Adrenal gland (tissue), 5 donors: Measurements from ENCODE around the gene CDKN2B.

Source experiments
- POLR2A ChIP-seq, 2 donors: fragments of 450-650 bp; IDR thresholded peaks; one replicate each; pipeline ENCODE4 v1.6.1; 2017; ENCODE audit warnings: antibody characterized with exemption in 2 of 2, mild to moderate bottlenecking in 2 of 2, moderate library complexity in 1 of 2
- TF ChIP-seq, protein P1 (sequence below), 6 experiments: fragments of 450-650 bp in 4 of 6; fragments of 200-600 bp in 2 of 6; sonication (generic) in 1 of 6; IDR thresholded peaks; 1 replicate in 5 of 6; 2 replicates in 1 of 6; pipeline versions ENCODE4 v1.5.1 to v1.8.0; 2016 to 2021; ENCODE audit warnings: antibody characterized with exemption in 6 of 6, mild to moderate bottlenecking in 2 of 6, moderate library complexity in 1 of 6
- donor health status: DM: no; HTN: no; CAD: no.

DNA sequence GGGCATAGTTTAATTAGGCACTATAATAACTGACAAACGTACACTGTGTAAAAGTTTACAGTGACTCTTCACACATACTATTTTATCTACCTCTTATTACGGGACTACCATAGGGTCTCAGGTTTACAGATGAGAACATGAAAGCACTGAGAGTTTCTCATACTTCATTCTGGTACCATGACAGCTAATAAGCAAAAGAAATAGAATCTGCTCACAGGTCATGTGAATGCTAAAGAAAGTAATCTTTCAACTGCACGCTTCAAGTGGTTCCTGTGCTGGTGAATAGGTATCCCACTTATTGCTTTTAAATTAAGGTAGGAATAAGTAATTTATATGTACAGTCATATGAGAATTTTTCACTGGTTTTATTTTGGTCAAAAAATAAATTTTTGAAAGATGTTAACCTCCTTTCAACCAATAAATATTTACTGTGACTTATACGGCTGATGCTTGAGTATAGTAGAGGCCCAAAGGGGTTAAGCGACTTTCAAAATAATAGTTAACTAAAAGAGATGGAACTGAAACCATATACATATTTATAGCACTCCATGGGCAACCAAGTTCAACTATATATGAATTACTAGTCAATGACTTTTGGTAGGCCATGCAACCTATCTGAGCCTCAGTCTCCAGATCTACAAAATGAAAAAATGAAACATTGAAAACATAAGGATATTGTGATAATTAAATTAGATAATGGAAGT, 23.0 kb downstream of the CDKN2B start:
- TF ChIP-seq, protein P1, sequence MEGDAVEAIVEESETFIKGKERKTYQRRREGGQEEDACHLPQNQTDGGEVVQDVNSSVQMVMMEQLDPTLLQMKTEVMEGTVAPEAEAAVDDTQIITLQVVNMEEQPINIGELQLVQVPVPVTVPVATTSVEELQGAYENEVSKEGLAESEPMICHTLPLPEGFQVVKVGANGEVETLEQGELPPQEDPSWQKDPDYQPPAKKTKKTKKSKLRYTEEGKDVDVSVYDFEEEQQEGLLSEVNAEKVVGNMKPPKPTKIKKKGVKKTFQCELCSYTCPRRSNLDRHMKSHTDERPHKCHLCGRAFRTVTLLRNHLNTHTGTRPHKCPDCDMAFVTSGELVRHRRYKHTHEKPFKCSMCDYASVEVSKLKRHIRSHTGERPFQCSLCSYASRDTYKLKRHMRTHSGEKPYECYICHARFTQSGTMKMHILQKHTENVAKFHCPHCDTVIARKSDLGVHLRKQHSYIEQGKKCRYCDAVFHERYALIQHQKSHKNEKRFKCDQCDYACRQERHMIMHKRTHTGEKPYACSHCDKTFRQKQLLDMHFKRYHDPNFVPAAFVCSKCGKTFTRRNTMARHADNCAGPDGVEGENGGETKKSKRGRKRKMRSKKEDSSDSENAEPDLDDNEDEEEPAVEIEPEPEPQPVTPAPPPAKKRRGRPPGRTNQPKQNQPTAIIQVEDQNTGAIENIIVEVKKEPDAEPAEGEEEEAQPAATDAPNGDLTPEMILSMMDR (IDR thresholded peaks at IDR 0.05) = no peak
- no peak for TF ChIP-seq POLR2A (IDR thresholded peaks at IDR 0.05)
